HepG2 (cell line): ENCODE data around the gene UTS2R. TPM values are rescaled to one million over a fixed set of nuclear protein-coding genes. Genes with fewer than 3 reads are reported as not detected.

ENCODE experiments used
- E2F5 ChIP-seq: sonication (generic); formaldehyde crosslinking; conservative IDR thresholded peaks from 2 replicates; pipeline ENCODE4 v1.4.0; 2020; ENCODE audit warnings: missing genetic modification reagents
- FOSL2 ChIP-seq: sonication (generic); formaldehyde crosslinking; IDR thresholded peaks from 2 replicates; pipeline ENCODE4 v1.4.0; 2020; ENCODE audit warnings: missing genetic modification reagents
- LBX2 ChIP-seq: sonication (generic); formaldehyde crosslinking; IDR thresholded peaks from 2 replicates; pipeline ENCODE4 v1.5.0; 2020; ENCODE audit warnings: missing genetic modification reagents, mild to moderate bottlenecking, borderline replicate concordance
- MAFG ChIP-seq: sonication (generic); formaldehyde crosslinking; IDR thresholded peaks from 2 replicates; pipeline ENCODE4 v1.5.1; 2020; ENCODE audit warnings: mild to moderate bottlenecking, missing genetic modification reagents
- MED13 ChIP-seq: sonication (generic); formaldehyde crosslinking; IDR thresholded peaks from 2 replicates; pipeline ENCODE4 v1.5.0; 2020; ENCODE audit warnings: missing genetic modification reagents
- MEF2D ChIP-seq: sonication (generic); formaldehyde crosslinking; IDR thresholded peaks from 2 replicates; pipeline ENCODE4 v1.5.1; 2020; ENCODE audit warnings: mild to moderate bottlenecking, missing genetic modification reagents
- MNT ChIP-seq: fragments of 450-650 bp; IDR thresholded peaks from 2 replicates; pipeline ENCODE4 v1.6.1; 2016
- MYC ChIP-seq: sonication (generic); formaldehyde crosslinking; IDR thresholded peaks from 2 replicates; pipeline ENCODE4 v1.9.0; 2021; ENCODE audit warnings: missing genetic modification reagents, borderline replicate concordance
- PHF21A ChIP-seq: sonication (generic); formaldehyde crosslinking; IDR thresholded peaks from 2 replicates; pipeline ENCODE4 v1.5.0; 2020; ENCODE audit warnings: mild to moderate bottlenecking, missing genetic modification reagents
- PITX1 ChIP-seq: sonication (generic); formaldehyde crosslinking; IDR thresholded peaks from 2 replicates; pipeline ENCODE4 v1.5.1; 2020; ENCODE audit warnings: mild to moderate bottlenecking, missing genetic modification reagents
- ZBTB42 ChIP-seq: sonication (generic); formaldehyde crosslinking; IDR thresholded peaks from 2 replicates; pipeline ENCODE4 v1.5.0; 2020; ENCODE audit warnings: mild to moderate bottlenecking, missing genetic modification reagents
- ZNF207 ChIP-seq: fragments of 450-650 bp; IDR thresholded peaks from 2 replicates; pipeline ENCODE4 v1.6.1; 2016; ENCODE audit warnings: antibody characterized with exemption, borderline replicate concordance
- ZNF281 ChIP-seq: sonication (generic); formaldehyde crosslinking; IDR thresholded peaks from 2 replicates; pipeline ENCODE4 v1.4.0; 2020; ENCODE audit warnings: missing genetic modification reagents, borderline replicate concordance
- ZNF3 ChIP-seq: IDR thresholded peaks from 2 replicates; pipeline ENCODE4 v1.7.0; 2017; ENCODE audit warnings: inconsistent platforms
- ZNF564 ChIP-seq: sonication (generic); formaldehyde crosslinking; IDR thresholded peaks from 2 replicates; pipeline ENCODE4 v1.8.1; 2023; ENCODE audit warnings: mild to moderate bottlenecking, missing genetic modification reagents
- ZNF589 ChIP-seq: sonication (generic); formaldehyde crosslinking; conservative IDR thresholded peaks from 2 replicates; pipeline ENCODE4 v1.8.0; 2022; ENCODE audit warnings: mild to moderate bottlenecking, moderate library complexity, missing genetic modification reagents
- ZNF784 ChIP-seq: sonication (generic); formaldehyde crosslinking; IDR thresholded peaks from 2 replicates; pipeline ENCODE4 v1.5.1; 2020; ENCODE audit warnings: missing genetic modification reagents, mild to moderate bottlenecking, borderline replicate concordance
- polyA plus RNA-seq, 8 experiments: library from polyadenylated mRNA; depleted of rRNA in 3 of 8; stranded (reverse) in 7 of 8; unstranded in 1 of 8; fragments of >200 nt; fragmentation: Illumina TruSeq in 4 of 8; extraction: Trizol in 4 of 8; gene quantifications; 2 replicates each; pipeline versions ENCODE4 v1.2.1 to v1.2.3, GENCODE V29; 2011 to 2016; ENCODE audit warnings: low read depth in 4 of 8, missing spikeins in 1 of 8, mixed read lengths in 1 of 8; ENCODE audit not compliant: insufficient read depth in 1 of 8
- total RNA-seq, 5 experiments: library from RNA; depleted of rRNA; stranded (reverse); fragments of >200 nt; fragmentation: Illumina TruSeq; extraction: Trizol; gene quantifications; 2 replicates each; pipeline ENCODE4 v1.2.3, GENCODE V29; 2016; ENCODE audit warnings: low read depth in 1 of 5
- TF ChIP-seq, protein P1 (sequence below): sonication (generic); formaldehyde crosslinking; conservative IDR thresholded peaks from 2 replicates; pipeline ENCODE4 v1.5.0; 2020; ENCODE audit warnings: missing genetic modification reagents

The UTS2R gene
- total and polyA plus RNA-seq, 2 of the 13 experiments (the other 11 are each of a cell fraction or from before 2014, with no cell fraction given) = 0.13 to 0.15 TPM

- TF ChIP-seq LBX2 (CRISPR knock-in tag) = peak; percentile 75; the same call in 1 of the 2 replicates
- TF ChIP-seq, protein P1, sequence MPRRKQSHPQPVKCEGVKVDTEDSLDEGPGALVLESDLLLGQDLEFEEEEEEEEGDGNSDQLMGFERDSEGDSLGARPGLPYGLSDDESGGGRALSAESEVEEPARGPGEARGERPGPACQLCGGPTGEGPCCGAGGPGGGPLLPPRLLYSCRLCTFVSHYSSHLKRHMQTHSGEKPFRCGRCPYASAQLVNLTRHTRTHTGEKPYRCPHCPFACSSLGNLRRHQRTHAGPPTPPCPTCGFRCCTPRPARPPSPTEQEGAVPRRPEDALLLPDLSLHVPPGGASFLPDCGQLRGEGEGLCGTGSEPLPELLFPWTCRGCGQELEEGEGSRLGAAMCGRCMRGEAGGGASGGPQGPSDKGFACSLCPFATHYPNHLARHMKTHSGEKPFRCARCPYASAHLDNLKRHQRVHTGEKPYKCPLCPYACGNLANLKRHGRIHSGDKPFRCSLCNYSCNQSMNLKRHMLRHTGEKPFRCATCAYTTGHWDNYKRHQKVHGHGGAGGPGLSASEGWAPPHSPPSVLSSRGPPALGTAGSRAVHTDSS (CRISPR knock-in tag) = 0 out of 2 replicates have a peak, but pooled peaks have one; percentile 86
- TF ChIP-seq PITX1 = 0 out of 2 replicates have a peak, but pooled peaks have one; percentile 58
- TF ChIP-seq ZNF564 (CRISPR knock-in tag) = peak; percentile 90; the same call in 1 of the 2 replicates
- TF ChIP-seq MAFG = no peak
- no peak for TF ChIP-seq ZNF3 (CRISPR knock-in tag)
- TF ChIP-seq MEF2D (CRISPR knock-in tag) = no peak
- no peak for TF ChIP-seq ZNF589 (CRISPR knock-in tag)
- no peak for TF ChIP-seq MED13 (CRISPR knock-in tag)
- peak; percentile 74 for TF ChIP-seq E2F5 (CRISPR knock-in tag)
- peak; percentile 92 for TF ChIP-seq MYC (CRISPR knock-in tag)
- TF ChIP-seq MNT = no peak
- TF ChIP-seq FOSL2 (CRISPR knock-in tag) = no peak
- no peak for TF ChIP-seq ZNF281
- peak; percentile 97 for TF ChIP-seq ZNF784 (CRISPR knock-in tag)
- TF ChIP-seq ZNF207 = no peak
- 0 out of 2 replicates have a peak, but pooled peaks have one; percentile 56 for TF ChIP-seq ZBTB42 (CRISPR knock-in tag)
- no peak for TF ChIP-seq PHF21A (CRISPR knock-in tag)
These were observed 46.7 kb downstream of the UTS2R start, which contains the start of the genes HEXD and OGFOD3 (continued) for GRCh38 chr17:82418001-82418986.
